ENCODE data around the gene TUT7.
"Not testable (repeated sequence)": the region's sequence is repeated elsewhere in the genome, so short reads cannot be mapped to it uniquely, and the experiment has no call there.

The TUT7 gene

GRCh38 chr9:86354011-86354817 lies at the start of gene TUT7:
TSS of gene TUT7 (minus strand) at chr9:86354410. CDS start at chr9:86353199, 1,211 bp downstream.
- DNase-seq (ENCODE audit: low read depth, low spot score): peak; percentile 92

- DNase-seq (ENCODE audit: low read depth, low spot score): no peak
Measured at GRCh38 chr9:86402591-86402990, 48.4 kb upstream of the TUT7 start.

- no peak for DNase-seq (ENCODE audit: low read depth, low spot score)
Measured at GRCh38 chr9:86396412-86396811, 42.2 kb upstream of the TUT7 start.

- not testable (repeated sequence) for DNase-seq (ENCODE audit: low read depth, low spot score)
Measured at GRCh38 chr9:86390184-86390583, 36.0 kb upstream of the TUT7 start.

- no peak for DNase-seq (ENCODE audit: low read depth, low spot score)
Measured at GRCh38 chr9:86389628-86390027, 35.4 kb upstream of the TUT7 start.

- DNase-seq (ENCODE audit: low read depth, low spot score): no peak
Measured at GRCh38 chr9:86387376-86387775, 33.2 kb upstream of the TUT7 start.

- not testable (repeated sequence) for DNase-seq (ENCODE audit: low read depth, low spot score)
Measured at GRCh38 chr9:86383000-86383399, 28.8 kb upstream of the TUT7 start.

GRCh38 chr9:86376016-86376415 lies 21.8 kb upstream of the TUT7 start:
- no peak for DNase-seq (ENCODE audit: low read depth, low spot score)

GRCh38 chr9:86369810-86370209 lies 15.6 kb upstream of the TUT7 start:
- no peak for DNase-seq (ENCODE audit: low read depth, low spot score)

GRCh38 chr9:86368871-86369521 lies 14.8 kb upstream of the TUT7 start:
- DNase-seq (ENCODE audit: low read depth, low spot score): no peak

GRCh38 chr9:86361176-86361575 lies 7.0 kb upstream of the TUT7 start:
- no peak for DNase-seq (ENCODE audit: low read depth, low spot score)

- no peak for DNase-seq (ENCODE audit: low read depth, low spot score)
Measured at GRCh38 chr9:86359151-86359879, 5.1 kb upstream of the TUT7 start.

- no peak for DNase-seq (ENCODE audit: low read depth, low spot score)
Measured at GRCh38 chr9:86356871-86357866, 3.0 kb upstream of the TUT7 start.

- no peak for DNase-seq (ENCODE audit: low read depth, low spot score)
Measured at GRCh38 chr9:86355814-86356213, 1.6 kb upstream of the TUT7 start.

GRCh38 chr9:86354818-86355309 lies 654 bp upstream of the TUT7 start:
- no peak for DNase-seq (ENCODE audit: low read depth, low spot score)

- DNase-seq (ENCODE audit: low read depth, low spot score): no peak
Measured at GRCh38 chr9:86353655-86354010, 577 bp downstream of the TUT7 start.

- DNase-seq (ENCODE audit: low read depth, low spot score): no peak
Measured at GRCh38 chr9:86352440-86353077, 1.7 kb downstream of the TUT7 start.

GRCh38 chr9:86351880-86352279 lies 2.3 kb downstream of the TUT7 start:
- DNase-seq (ENCODE audit: low read depth, low spot score): no peak

GRCh38 chr9:86350006-86350760 lies 4.0 kb downstream of the TUT7 start:
- no peak for DNase-seq (ENCODE audit: low read depth, low spot score)

GRCh38 chr9:86349271-86349670 lies 4.9 kb downstream of the TUT7 start:
- DNase-seq (ENCODE audit: low read depth, low spot score): no peak
